H1 (cell line): ENCODE results near the gene TMEM266. TPM values are rescaled to one million over a fixed set of nuclear protein-coding genes. Genes with fewer than 3 reads are reported as not detected.

Experiments
- CTCF ChIA-PET: fragments of 300-600 bp; sonication (Branson Sonifier 250); formaldehyde crosslinking; loops from one replicate; lab custom pipeline; 2021; ENCODE audit not compliant: partially characterized antibody; lab: Charles Lee
- POLR2A ChIA-PET: fragments of 300-600 bp; sonication (Branson Sonifier 250); formaldehyde crosslinking; loops from one replicate; lab custom pipeline; 2021; ENCODE audit warnings: inconsistent platforms; ENCODE audit not compliant: partially characterized antibody; lab: Charles Lee
- DNase-seq, 2 experiments: peaks; one replicate each; pipeline versions ENCODE4 v3.0.0 to v3.0.0-alpha.2; 2010 to 2022; ENCODE audit warnings: low spot score in 2 of 2, low read depth in 1 of 2, mixed read lengths in 1 of 2
- FAIRE-seq: peaks from 2 replicates; lab custom pipeline; 2011; peaks lifted over from hg19 to GRCh38; lab: Jason Lieb, UNC
- H2AFZ ChIP-seq: 2 replicates; pipeline ENCODE4 v1.8.1; 2012; ENCODE audit warnings: low read length, inconsistent platforms
- H2AK5ac ChIP-seq: 2 replicates; pipeline ENCODE4 v1.6.1; 2013; ENCODE audit warnings: low read depth, low read length
- H2BK120ac ChIP-seq: replicated peaks from 2 replicates; pipeline ENCODE3; 2013; ENCODE audit warnings: low read depth, low read length, inconsistent platforms
- H2BK12ac ChIP-seq: 2 replicates; pipeline ENCODE4 v1.6.1; 2013; ENCODE audit warnings: low read depth, low read length
- H2BK15ac ChIP-seq: 2 replicates; pipeline ENCODE4 v1.6.1; 2013; ENCODE audit warnings: low read length
- H2BK20ac ChIP-seq: 2 replicates; pipeline ENCODE4 v1.6.1; 2013; ENCODE audit warnings: low read length
- H2BK5ac ChIP-seq: 2 replicates; pipeline ENCODE4 v1.6.1; 2013; ENCODE audit warnings: low read depth, low read length
- H3K14ac ChIP-seq: 2 replicates; pipeline ENCODE4 v1.6.1; 2013; ENCODE audit warnings: inconsistent platforms; ENCODE audit not compliant: insufficient read length
- H3K18ac ChIP-seq: 2 replicates; pipeline ENCODE4 v1.6.1; 2013; ENCODE audit warnings: low read length; ENCODE audit errors: extremely low read depth
- H3K23ac ChIP-seq: 2 replicates; pipeline ENCODE4 v1.6.1; 2013; ENCODE audit warnings: inconsistent platforms; ENCODE audit not compliant: insufficient read length
- H3K23me2 ChIP-seq: 2 replicates; pipeline ENCODE4 v1.6.1; 2013; ENCODE audit warnings: low read depth, low read length
- H3K27ac ChIP-seq: 2 replicates; pipeline ENCODE4 v1.6.1; 2011; ENCODE audit warnings: low read depth, low read length, inconsistent platforms
- H3K27me3 ChIP-seq, 4 experiments: replicated peaks in 1 of 4; 1 replicate in 1 of 4; 2 replicates in 3 of 4; pipeline versions ENCODE4 v1.6.1 to v1.8.1; 2011 to 2013; ENCODE audit warnings: low read length in 3 of 4, mild to moderate bottlenecking in 3 of 4, inconsistent platforms in 2 of 4, mixed read lengths in 2 of 4, moderate library complexity in 1 of 4; ENCODE audit not compliant: control insufficient read depth in 3 of 4, insufficient read depth in 3 of 4; ENCODE audit errors: extremely low read depth in 1 of 4
- H3K36me3 ChIP-seq, 4 experiments: 2 replicates each; pipeline versions ENCODE4 v1.6.1 to v1.8.1; 2011 to 2013; ENCODE audit warnings: mild to moderate bottlenecking in 4 of 4, low read length in 3 of 4, moderate library complexity in 2 of 4, control low read depth in 1 of 4, inconsistent platforms in 1 of 4; ENCODE audit not compliant: insufficient read depth in 4 of 4, control insufficient read depth in 2 of 4
- H3K4ac ChIP-seq: replicated peaks from 2 replicates; pipeline ENCODE3; 2013; ENCODE audit warnings: low read length, low read depth, mixed read lengths, inconsistent platforms; ENCODE audit not compliant: insufficient read length
- H3K4me1 ChIP-seq, 4 experiments: replicated peaks in 1 of 4; 1 replicate in 1 of 4; 2 replicates in 3 of 4; pipeline versions ENCODE4 v1.6.1 to v1.8.1; 2011 to 2013; ENCODE audit warnings: low read length in 3 of 4, inconsistent platforms in 2 of 4, mixed read lengths in 1 of 4; ENCODE audit not compliant: insufficient read depth in 4 of 4, control insufficient read depth in 3 of 4
- H3K4me2 ChIP-seq, 2 experiments: 2 replicates each; pipeline versions ENCODE4 v1.6.1 to v1.8.1; 2011 to 2013; ENCODE audit warnings: low read depth in 2 of 2, low read length in 2 of 2, control low read depth in 1 of 2, inconsistent platforms in 1 of 2, mild to moderate bottlenecking in 1 of 2; ENCODE audit not compliant: insufficient read depth in 1 of 2
- H3K4me3 ChIP-seq, 4 experiments: fragments of 200-600, 300-600 bp in 1 of 4; sonication (generic), shearing (Covaris generic), sonication (Bioruptor Twin) in 1 of 4; 2 replicates each; pipeline versions ENCODE4 v1.5.1 to v1.8.1; 2011 to 2016; ENCODE audit warnings: low read length in 4 of 4, low read depth in 3 of 4, control low read depth in 2 of 4, inconsistent platforms in 2 of 4, mild to moderate bottlenecking in 2 of 4, mixed read lengths in 1 of 4, moderate library complexity in 1 of 4; ENCODE audit not compliant: insufficient read depth in 2 of 4; ENCODE audit errors: extremely low read depth in 1 of 4
- H3K56ac ChIP-seq: replicated peaks from 2 replicates; pipeline ENCODE3; 2013; ENCODE audit warnings: low read depth, mild to moderate bottlenecking, mixed read lengths, low read length, inconsistent platforms; ENCODE audit not compliant: insufficient read length
- H3K79me1 ChIP-seq: 2 replicates; pipeline ENCODE4 v1.6.1; 2013; ENCODE audit warnings: low read depth, low read length, control low read depth
- H3K79me2 ChIP-seq, 2 experiments: 2 replicates each; pipeline versions ENCODE4 v1.6.1 to v1.8.1; 2012 to 2013; ENCODE audit warnings: low read length in 2 of 2, mild to moderate bottlenecking in 2 of 2, inconsistent platforms in 1 of 2; ENCODE audit not compliant: insufficient read depth in 2 of 2, control insufficient read depth in 1 of 2
- H3K9ac ChIP-seq, 4 experiments: replicated peaks in 1 of 4; 1 replicate in 1 of 4; 2 replicates in 3 of 4; pipeline versions ENCODE4 v1.6.1 to v1.8.1; 2011 to 2013; ENCODE audit warnings: low read depth in 3 of 4, low read length in 3 of 4, control low read depth in 2 of 4, mild to moderate bottlenecking in 2 of 4, moderate library complexity in 2 of 4, inconsistent platforms in 1 of 4; ENCODE audit errors: extremely low read depth in 1 of 4
- H3K9me3 ChIP-seq, 2 experiments: 2 replicates each; pipeline versions ENCODE4 v1.6.1 to v1.8.1; 2012 to 2013; ENCODE audit warnings: mild to moderate bottlenecking in 2 of 2, moderate library complexity in 2 of 2, control low read depth in 1 of 2, inconsistent platforms in 1 of 2, low read depth in 1 of 2, low read length in 1 of 2, mixed read lengths in 1 of 2; ENCODE audit not compliant: insufficient read depth in 2 of 2
- H4K20me1 ChIP-seq, 2 experiments: replicated peaks in 1 of 2; 2 replicates each; pipeline versions ENCODE3 to v1.8.1; 2011 to 2013; ENCODE audit warnings: inconsistent platforms in 2 of 2, low read length in 2 of 2, mild to moderate bottlenecking in 1 of 2; ENCODE audit not compliant: insufficient read depth in 2 of 2, control insufficient read depth in 1 of 2
- H4K5ac ChIP-seq: 2 replicates; pipeline ENCODE4 v1.6.1; 2013; ENCODE audit warnings: low read length, low read depth, mixed read lengths, inconsistent platforms; ENCODE audit not compliant: insufficient read length
- H4K8ac ChIP-seq: 2 replicates; pipeline ENCODE4 v1.8.0; 2013; ENCODE audit warnings: mild to moderate bottlenecking, moderate library complexity, low read length, inconsistent platforms; ENCODE audit not compliant: insufficient read depth; ENCODE audit errors: extremely low read depth
- H4K91ac ChIP-seq: replicated peaks from 2 replicates; pipeline ENCODE3; 2013; ENCODE audit warnings: low read length, mixed read lengths, inconsistent platforms; ENCODE audit not compliant: insufficient read length
- BRCA1 ChIP-seq: IDR thresholded peaks from 2 replicates; pipeline ENCODE4 v1.6.1; 2012; ENCODE audit warnings: low read depth, low read length, improper control_type of control experiment
- CTBP2 ChIP-seq: IDR thresholded peaks from 2 replicates; pipeline ENCODE4 v1.7.0; 2011; ENCODE audit warnings: borderline replicate concordance, mild to moderate bottlenecking, moderate library complexity, mixed read lengths, low read length; ENCODE audit not compliant: insufficient read depth, insufficient read length
- EZH2 ChIP-seq: fragments of 200-600 bp; sonication (generic); IDR thresholded peaks from 2 replicates; pipeline ENCODE4 v1.7.1; 2012; ENCODE audit warnings: low read depth, mild to moderate bottlenecking, moderate library complexity, low read length, inconsistent platforms; ENCODE audit not compliant: severe bottlenecking
- GTF2F1 ChIP-seq: IDR thresholded peaks from 2 replicates; pipeline ENCODE4 v1.6.1; 2012; ENCODE audit warnings: low read depth, low read length, improper control_type of control experiment, borderline replicate concordance
- POLR2AphosphoS5 ChIP-seq: IDR thresholded peaks from 2 replicates; pipeline ENCODE4 v1.6.1; 2011; ENCODE audit warnings: low read depth, low read length
- RNF2 ChIP-seq: fragments of 200-900, 300-1000 bp; sonication (generic); IDR thresholded peaks from 2 replicates; pipeline ENCODE4 v1.7.1; 2016; ENCODE audit warnings: borderline replicate concordance, low read depth, mild to moderate bottlenecking, antibody characterized with exemption, low read length; ENCODE audit not compliant: poor library complexity, severe bottlenecking; ENCODE audit errors: missing control alignments
- RXRA ChIP-seq: IDR thresholded peaks from 2 replicates; pipeline ENCODE4 v1.6.1; 2011; ENCODE audit warnings: low read depth, mild to moderate bottlenecking, low read length, moderate library complexity; ENCODE audit not compliant: insufficient read depth
- SAP30 ChIP-seq: fragments of 300-600 bp; sonication (generic); IDR thresholded peaks from 2 replicates; pipeline ENCODE4 v1.7.1; 2012; ENCODE audit warnings: low read length, moderate library complexity, mild to moderate bottlenecking, inconsistent platforms; ENCODE audit not compliant: insufficient read depth, insufficient replicate concordance
- YY1 ChIP-seq: IDR thresholded peaks from 2 replicates; pipeline ENCODE4 v1.6.1; 2011; ENCODE audit warnings: low read depth, mild to moderate bottlenecking, low read length
- ZNF274 ChIP-seq: IDR thresholded peaks from 2 replicates; pipeline ENCODE4 v1.7.0; 2012; ENCODE audit warnings: low read length, borderline replicate concordance; ENCODE audit errors: extremely low read depth
- WGBS, 2 experiments: shearing (Covaris generic) in 1 of 2; methylation state at CpG; one replicate each; pipeline versions ENCODE4 v1.1.6 to v1.1.7; 2013 to 2015; ENCODE audit warnings: low lambda C conversion rate in 2 of 2, mixed read lengths in 2 of 2, inconsistent platforms in 1 of 2, low coverage in 1 of 2, missing lambda C conversion rate in 1 of 2; ENCODE audit not compliant: insufficient replicate concordance in 2 of 2, insufficient coverage in 1 of 2, insufficient read length in 1 of 2; ENCODE audit errors: extremely low coverage in 1 of 2, missing lambda C conversion rate in 1 of 2; 5-methylcytosine and 5-hydroxymethylcytosine counted together
- polyA plus RNA-seq, 7 experiments: library from polyadenylated mRNA; depleted of rRNA in 3 of 7; stranded (reverse) in 5 of 7; unstranded in 2 of 7; fragments of >200 nt in 5 of 7; fragments of 200-250 nt in 2 of 7; gene quantifications; 1 replicate in 5 of 7; 2 replicates in 1 of 7; 4 replicates in 1 of 7; pipeline versions ENCODE4 v1.2.1 to v1.2.3, GENCODE V29; 2011 to 2013; ENCODE audit warnings: missing spikeins in 2 of 7, mixed read lengths in 2 of 7
- total RNA-seq: library from RNA; stranded (reverse); fragmentation: NEBNext Ultra II Directional; extraction: Animal tissue kit (Norgen Biotek cat#: 25700); gene quantifications from 2 replicates; pipeline ENCODE4 v1.2.1, GENCODE V29; 2021
- TF ChIP-seq, protein P1 (sequence below): IDR thresholded peaks from 2 replicates; pipeline ENCODE4 v1.6.1; 2012; ENCODE audit warnings: inconsistent platforms
- TF ChIP-seq, protein P2 (sequence below): IDR thresholded peaks from 2 replicates; pipeline ENCODE4 v1.6.1; 2011; ENCODE audit warnings: low read depth, mild to moderate bottlenecking, low read length; ENCODE audit not compliant: insufficient read depth

TMEM266 gene
- total and polyA plus RNA-seq, 2 of the 8 experiments (the other 6 are each of a cell fraction or from before 2014, with no cell fraction given): 2.6 TPM

DNA sequence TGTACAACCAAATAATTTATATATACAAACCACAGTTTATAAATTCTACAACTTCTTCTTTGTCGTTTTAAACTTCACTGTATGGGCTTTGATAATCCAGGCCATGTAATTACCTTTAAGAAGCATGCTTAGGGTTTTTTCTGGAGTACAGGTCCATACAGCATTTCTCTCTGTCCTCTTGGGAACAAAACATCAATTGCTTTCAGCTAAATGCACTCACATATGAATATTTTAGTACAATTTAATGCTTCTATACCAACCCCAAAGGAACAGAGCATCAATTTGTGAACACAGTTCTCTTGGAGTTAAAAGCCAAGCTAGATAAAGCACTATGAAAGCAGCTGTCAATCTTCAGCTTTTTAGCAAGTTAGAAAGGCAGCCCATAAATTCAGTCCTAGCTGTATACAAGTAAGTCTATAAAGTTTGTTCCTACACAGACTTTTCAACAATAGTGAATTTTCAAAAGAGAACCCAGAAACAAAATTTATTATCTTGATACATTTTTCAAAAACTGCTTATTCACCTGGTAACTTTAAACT, 185.4 kb downstream of the TMEM266 start:
- POLR2A ChIA-PET: no interaction called here
- Histone ChIP-seq H2BK15ac (no peak overlapping the region), H3K9me3 (no peaks in the 10 kb centered on the region), H3K9ac (no peak overlapping the region), H3K27ac (no peak overlapping the region), H3K18ac (no peak overlapping the region), H2BK20ac (no peak overlapping the region), H3K4me3 (no peak overlapping the region), H3K4me1 (no peaks in the 10 kb centered on the region), H2AFZ (no peak overlapping the region), H3K36me3 (no peaks in the 10 kb centered on the region), H3K14ac (no peak overlapping the region), H3K79me2 (no peaks in the 10 kb centered on the region), H3K4me2 (no peak overlapping the region), H3K4ac (no peak overlapping the region), H2AK5ac (no peak overlapping the region), H2BK12ac (no peak overlapping the region), H3K23ac (no peak overlapping the region), H4K20me1 (no peaks in the 10 kb centered on the region), H3K79me1 (no peaks in the 10 kb centered on the region), H2BK120ac (no peak overlapping the region), H3K23me2 (no peaks in the 10 kb centered on the region), H4K8ac (no peak overlapping the region), H3K27me3 (no peaks in the 10 kb centered on the region), H2BK5ac (no peak overlapping the region), H3K56ac (no peak overlapping the region), H4K91ac (no peak overlapping the region), H4K5ac (no peak overlapping the region)
- FAIRE-seq: no peak
- 96% methylated on average over 1 of the region's 1 CpG; no CpG with 5 or more reads in 1 of the 2 experiments for WGBS, 2 experiments
- CTCF ChIA-PET: interaction anchor here (0.7 to 2.2 kb wide), 5 partner anchors 10 to 89 kb away, joined by 3 to 14 read pairs (median 3); no protein-coding TSS in a partner anchor
- no peak for DNase-seq
- TF ChIP-seq, protein P1, sequence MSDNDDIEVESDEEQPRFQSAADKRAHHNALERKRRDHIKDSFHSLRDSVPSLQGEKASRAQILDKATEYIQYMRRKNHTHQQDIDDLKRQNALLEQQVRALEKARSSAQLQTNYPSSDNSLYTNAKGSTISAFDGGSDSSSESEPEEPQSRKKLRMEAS: no peak
- TF ChIP-seq CTBP2 (no peak), BRCA1 (no peak), YY1 (no peak), GTF2F1 (no peak), RNF2 (no peak), EZH2 (no peak), RXRA (no peak), POLR2AphosphoS5 (no peak), SAP30 (no peak), ZNF274 (no peak)
- TF ChIP-seq, protein P2, sequence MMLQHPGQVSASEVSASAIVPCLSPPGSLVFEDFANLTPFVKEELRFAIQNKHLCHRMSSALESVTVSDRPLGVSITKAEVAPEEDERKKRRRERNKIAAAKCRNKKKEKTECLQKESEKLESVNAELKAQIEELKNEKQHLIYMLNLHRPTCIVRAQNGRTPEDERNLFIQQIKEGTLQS: no peak
